ENCODE data around the gene NLRC5. TPM values are rescaled to one million over a fixed set of nuclear protein-coding genes. Genes with fewer than 3 reads are reported as not detected.

The NLRC5 gene
- total RNA-seq, 1 experiment from 2014 or later: 1.6 TPM

- intact Hi-C loops (cut with micrococcal nuclease; ENCODE audit: unreplicated experiment): no loop called here
- Mint-ChIP-seq H3K9me3 (ENCODE audit: unreplicated experiment) (no peaks in the 10 kb centered on the region), H3K36me3 (ENCODE audit: insufficient read depth, unreplicated experiment) (no peaks in the 10 kb centered on the region), H3K27ac (ENCODE audit: unreplicated experiment) (no peak overlapping the region), H3K4me1 (ENCODE audit: low read depth, unreplicated experiment) (no peaks in the 10 kb centered on the region), H3K27me3 (ENCODE audit: insufficient read depth, unreplicated experiment) (peaks cover 10% of the 10 kb centered on the region), H3K4me3 (ENCODE audit: unreplicated experiment) (no peak overlapping the region)
- DNase-seq: no peak
- Histone ChIP-seq H3K9me3 (no peaks in the 10 kb centered on the region), H3K4me1 (no peaks in the 10 kb centered on the region), H3K36me3 (ENCODE audit: control insufficient read depth, insufficient read depth, low read length) (no peaks in the 10 kb centered on the region), H3K27me3 (replicated peaks; ENCODE audit: control insufficient read depth, insufficient read depth, low read length) (no peaks in the 10 kb centered on the region), H3K4me3 (ENCODE audit: low read depth, low read length) (no peak overlapping the region)
- TF ChIP-seq CTCF (IDR thresholded peaks at IDR 0.05; ENCODE audit: insufficient read depth in 1 of 2, low read depth in 1 of 2, low read length in 1 of 2, severe bottlenecking in 1 of 2, unreplicated experiment in 1 of 2): no peak
- no TSS peak for BruUV-seq (replicated peaks)
- POLR2A ChIA-PET: no interaction called here
- CTCF ChIA-PET: no interaction called here
These were observed 41.1 kb downstream of the NLRC5 start for GRCh38 chr16:57030346-57030902.

- ChIA-PET CTCF (no interaction called here), POLR2A (no interaction called here)
- no TSS peak for BruUV-seq (replicated peaks)
- Mint-ChIP-seq H3K4me1 (ENCODE audit: low read depth, unreplicated experiment) (no peaks in the 10 kb centered on the region), H3K36me3 (ENCODE audit: insufficient read depth, unreplicated experiment) (no peaks in the 10 kb centered on the region), H3K9me3 (ENCODE audit: unreplicated experiment) (no peaks in the 10 kb centered on the region), H3K27me3 (ENCODE audit: insufficient read depth, unreplicated experiment) (peaks cover 15% of the 10 kb centered on the region), H3K27ac (ENCODE audit: unreplicated experiment) (no peak overlapping the region), H3K4me3 (ENCODE audit: unreplicated experiment) (no peak overlapping the region)
- Histone ChIP-seq H3K36me3 (ENCODE audit: control insufficient read depth, insufficient read depth, low read length) (no peaks in the 10 kb centered on the region), H3K27me3 (replicated peaks; ENCODE audit: control insufficient read depth, insufficient read depth, low read length) (no peaks in the 10 kb centered on the region), H3K4me3 (ENCODE audit: low read depth, low read length) (no peak overlapping the region), H3K9me3 (no peaks in the 10 kb centered on the region), H3K4me1 (no peaks in the 10 kb centered on the region)
- DNase-seq: no peak
- intact Hi-C loops (cut with micrococcal nuclease; ENCODE audit: unreplicated experiment): no loop called here
- TF ChIP-seq CTCF (IDR thresholded peaks at IDR 0.05; ENCODE audit: insufficient read depth in 1 of 2, low read depth in 1 of 2, low read length in 1 of 2, severe bottlenecking in 1 of 2, unreplicated experiment in 1 of 2): no peak
These were observed 41.8 kb downstream of the NLRC5 start for GRCh38 chr16:57031156-57031555.

GRCh38 chr16:57032346-57032745, 43.0 kb downstream of the NLRC5 start:
- H3K4me1 ChIP-seq: no peaks in the 10 kb centered on the region
- POLR2A ChIA-PET: no interaction called here
- no peaks in the 10 kb centered on the region for H3K4me1 Mint-ChIP-seq (ENCODE audit: low read depth, unreplicated experiment)
- no peaks in the 10 kb centered on the region for H3K27me3 ChIP-seq (replicated peaks; ENCODE audit: control insufficient read depth, insufficient read depth, low read length)
- CTCF ChIA-PET: no interaction called here
- no peak overlapping the region for H3K4me3 ChIP-seq (ENCODE audit: low read depth, low read length)
- intact Hi-C loops (cut with micrococcal nuclease; ENCODE audit: unreplicated experiment): no loop called here
- no peak overlapping the region for H3K27ac Mint-ChIP-seq (ENCODE audit: unreplicated experiment)
- no peaks in the 10 kb centered on the region for H3K36me3 Mint-ChIP-seq (ENCODE audit: insufficient read depth, unreplicated experiment)
- TF ChIP-seq CTCF (IDR thresholded peaks at IDR 0.05; ENCODE audit: insufficient read depth in 1 of 2, low read depth in 1 of 2, low read length in 1 of 2, severe bottlenecking in 1 of 2, unreplicated experiment in 1 of 2): no peak
- no peaks in the 10 kb centered on the region for H3K9me3 Mint-ChIP-seq (ENCODE audit: unreplicated experiment)
- H3K27me3 Mint-ChIP-seq (ENCODE audit: insufficient read depth, unreplicated experiment): peaks cover 15% of the 10 kb centered on the region
- H3K4me3 Mint-ChIP-seq (ENCODE audit: unreplicated experiment): no peak overlapping the region
- H3K9me3 ChIP-seq: no peaks in the 10 kb centered on the region
- no peak for DNase-seq
- H3K36me3 ChIP-seq (ENCODE audit: control insufficient read depth, insufficient read depth, low read length): no peaks in the 10 kb centered on the region
- BruUV-seq (replicated peaks): no TSS peak
